Measurements from ENCODE around the gene C19orf73.

C19orf73 gene, protein sequence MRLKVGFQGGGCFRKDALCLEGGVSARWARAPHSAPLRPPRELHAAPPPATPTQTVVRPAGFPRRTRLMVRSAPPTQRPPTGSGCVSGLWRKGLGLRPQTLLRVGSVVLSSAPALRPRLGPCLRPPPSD

DNA sequence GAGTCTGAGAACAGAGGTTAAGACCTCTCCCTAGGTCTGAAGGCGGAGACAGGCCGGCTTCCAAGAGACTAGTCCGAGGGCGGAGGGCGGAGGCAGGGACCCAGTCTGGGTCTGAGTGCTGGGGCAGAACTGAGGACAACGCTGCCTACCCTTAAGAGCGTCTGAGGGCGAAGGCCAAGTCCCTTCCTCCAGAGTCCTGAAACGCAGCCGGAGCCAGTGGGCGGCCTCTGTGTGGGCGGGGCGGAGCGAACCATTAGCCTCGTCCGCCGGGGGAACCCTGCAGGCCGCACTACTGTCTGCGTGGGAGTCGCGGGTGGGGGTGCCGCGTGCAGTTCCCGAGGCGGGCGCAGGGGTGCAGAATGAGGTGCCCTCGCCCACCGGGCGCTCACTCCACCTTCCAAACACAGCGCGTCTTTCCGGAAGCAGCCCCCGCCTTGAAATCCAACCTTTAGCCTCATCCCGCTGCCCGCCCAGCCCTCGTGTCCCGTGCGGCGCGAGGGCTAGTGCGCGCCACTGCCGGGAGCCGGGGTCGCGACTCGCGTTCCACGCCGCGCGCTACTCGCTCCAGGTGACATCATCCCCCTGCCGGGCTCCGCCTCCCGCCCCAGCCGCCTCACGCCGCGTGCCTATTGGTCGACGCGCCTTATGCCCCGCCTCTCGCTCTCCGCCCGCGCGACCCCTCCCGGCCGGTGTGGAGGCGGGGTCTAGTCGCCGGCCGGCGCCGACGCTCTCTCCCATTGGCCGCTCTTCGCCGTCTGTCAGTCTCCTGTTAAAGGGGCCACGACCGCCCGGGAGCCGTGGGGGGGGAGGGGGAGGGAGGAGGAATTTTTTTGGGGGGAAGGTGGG lies at the start of gene C19orf73:
Gene C19orf73, minus strand, starts transcription at position 579 of the 846 bp plus-strand sequence. Its CDS starts 121 bp downstream, at position 458.
- peak; percentile 90 for DNase-seq

DNA sequence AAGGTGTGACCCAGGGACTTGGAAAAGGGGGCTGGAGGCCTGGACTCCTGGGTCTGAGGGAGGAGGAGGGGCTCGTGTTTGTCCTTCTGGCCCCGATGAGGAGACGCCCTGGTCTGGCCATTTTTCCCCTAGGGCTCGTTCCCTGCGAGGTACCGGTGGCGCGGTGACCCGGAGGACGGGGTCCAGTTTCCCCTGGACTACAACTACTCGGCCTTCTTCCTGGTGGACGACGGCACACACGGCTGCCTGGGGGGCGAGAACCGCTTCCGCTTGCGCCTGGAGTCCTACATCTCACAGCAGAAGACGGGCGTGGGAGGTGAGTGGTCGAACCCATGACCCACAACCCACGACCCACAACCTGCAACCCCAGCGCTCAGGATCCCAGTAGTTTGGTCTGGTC lies 49.5 kb upstream of the C19orf73 start:
- no peak for DNase-seq

DNA sequence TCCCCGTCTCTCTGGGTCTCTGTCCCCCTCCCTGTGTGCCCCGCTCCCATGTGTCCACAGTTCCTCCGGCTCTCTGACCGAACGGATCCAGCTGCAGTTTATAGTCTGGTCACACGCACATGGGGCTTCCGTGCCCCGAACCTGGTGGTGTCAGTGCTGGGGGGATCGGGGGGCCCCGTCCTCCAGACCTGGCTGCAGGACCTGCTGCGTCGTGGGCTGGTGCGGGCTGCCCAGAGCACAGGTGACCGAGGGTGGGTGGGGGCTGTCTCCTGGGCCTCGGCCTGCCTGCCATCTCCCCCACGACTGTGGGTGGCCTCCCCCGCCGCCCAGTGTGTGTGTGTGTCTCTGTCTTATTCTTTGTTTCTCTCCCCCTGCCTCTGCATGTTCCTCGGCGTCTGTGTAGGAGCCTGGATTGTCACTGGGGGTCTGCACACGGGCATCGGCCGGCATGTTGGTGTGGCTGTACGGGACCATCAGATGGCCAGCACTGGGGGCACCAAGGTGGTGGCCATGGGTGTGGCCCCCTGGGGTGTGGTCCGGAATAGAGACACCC lies 49.0 kb upstream of the C19orf73 start:
- no peak for DNase-seq

DNA sequence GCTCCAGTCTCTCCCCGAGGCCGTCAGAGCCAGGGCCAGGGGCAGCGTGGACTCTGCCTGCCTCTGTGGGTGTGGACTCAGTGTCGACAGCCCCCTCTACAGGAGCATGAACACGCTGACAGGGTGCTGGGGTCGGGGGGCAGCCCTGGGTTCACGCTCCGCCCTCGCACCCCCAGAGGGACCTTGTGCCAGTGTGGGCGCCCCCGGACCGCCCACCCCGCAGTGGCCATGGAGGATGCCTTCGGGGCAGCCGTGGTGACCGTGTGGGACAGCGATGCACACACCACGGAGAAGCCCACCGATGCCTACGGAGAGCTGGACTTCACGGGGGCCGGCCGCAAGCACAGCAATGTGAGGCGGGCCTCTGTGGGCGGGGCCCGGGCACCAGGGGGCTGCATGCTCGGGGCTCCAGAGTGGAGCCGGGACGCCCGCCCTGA lies 46.9 kb upstream of the C19orf73 start:
- no peak for DNase-seq

DNA sequence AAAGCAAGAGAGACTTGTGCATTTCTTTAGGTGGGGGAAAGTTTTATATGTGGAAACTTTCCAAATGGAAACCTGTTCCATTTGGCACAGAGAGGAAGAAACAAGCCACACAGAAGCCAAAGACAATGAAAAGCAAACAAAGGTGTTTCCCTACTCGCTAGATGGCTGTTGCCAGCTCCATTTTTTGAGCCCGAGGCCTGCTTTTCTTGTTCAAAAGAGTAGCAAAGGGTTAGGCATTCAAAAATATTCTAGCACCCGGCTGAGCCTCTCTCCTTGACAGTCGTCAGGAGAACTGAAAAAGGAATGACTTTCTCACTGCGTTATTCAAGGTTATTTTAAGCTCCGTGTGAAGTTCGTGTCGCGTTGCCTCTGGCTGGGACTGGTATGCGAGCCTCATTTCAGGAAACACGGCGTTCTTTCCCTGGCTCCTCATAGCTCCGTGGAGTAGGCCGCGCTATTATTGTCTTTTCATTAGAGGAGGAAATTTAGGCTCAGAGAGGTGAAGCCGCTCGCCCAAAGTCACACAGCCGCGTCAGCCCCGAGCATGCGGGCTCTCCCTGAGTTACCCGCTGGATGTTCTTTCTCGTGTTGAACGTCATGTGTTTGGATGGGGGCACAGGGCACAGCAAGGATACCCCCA lies 46.3 kb upstream of the C19orf73 start:
- peak; percentile 6 for DNase-seq

DNA sequence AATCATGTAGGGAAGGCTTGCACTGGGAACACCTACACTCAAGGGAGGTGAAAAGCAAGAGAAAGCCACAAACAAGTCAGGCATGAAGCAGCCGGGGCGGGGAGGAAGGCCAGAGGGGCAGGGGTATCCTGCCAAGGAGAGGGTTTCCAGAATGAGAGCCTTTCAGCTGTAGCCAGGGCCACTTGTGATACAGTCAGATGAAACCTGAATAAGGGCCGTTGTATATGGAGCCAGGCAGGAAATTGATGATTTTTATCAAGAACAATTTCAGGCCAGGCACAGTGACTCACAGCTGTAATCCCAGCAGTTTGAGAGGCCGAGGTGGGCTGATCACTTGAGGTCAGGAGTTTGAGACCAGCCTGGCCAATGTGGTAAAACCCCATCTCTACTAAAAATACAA lies 43.0 kb upstream of the C19orf73 start:
- no peak for DNase-seq

DNA sequence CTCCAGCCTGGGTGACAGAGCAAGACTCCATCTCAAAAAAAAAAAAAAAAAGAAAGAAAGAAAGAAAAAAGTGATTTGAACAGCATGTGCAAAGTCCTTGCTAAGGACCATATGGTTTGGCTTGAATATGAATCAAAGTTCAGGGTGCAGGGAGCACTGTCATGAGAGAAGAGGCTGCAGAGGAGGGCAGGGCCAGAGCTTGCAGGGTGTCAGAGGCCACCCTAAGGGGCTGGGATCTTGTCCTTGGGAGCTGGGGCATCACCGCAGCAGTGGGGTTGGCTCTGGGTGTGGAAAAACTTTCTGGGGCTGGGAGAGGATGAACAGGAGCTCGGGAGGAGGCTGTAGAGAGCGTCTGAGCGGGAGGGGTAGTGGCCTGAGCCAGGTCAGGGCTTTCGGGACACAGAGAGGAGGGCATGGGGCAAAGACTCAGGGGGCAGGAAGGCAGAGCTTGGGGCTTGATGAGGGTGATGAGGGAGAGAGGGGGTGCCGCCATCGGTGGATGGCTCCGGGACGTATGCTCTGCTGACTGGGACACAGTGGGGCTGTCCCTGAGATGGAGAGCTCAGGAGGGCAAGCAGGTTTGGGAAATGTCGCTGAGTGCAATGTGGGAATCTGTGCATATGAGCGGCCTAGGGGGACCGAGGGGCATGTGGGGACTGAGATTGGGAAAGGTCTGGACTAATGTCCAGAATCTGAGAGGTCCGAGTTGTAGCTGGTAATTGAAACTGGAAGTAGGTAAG lies 41.7 kb upstream of the C19orf73 start:
- DNase-seq, result no peak

DNA sequence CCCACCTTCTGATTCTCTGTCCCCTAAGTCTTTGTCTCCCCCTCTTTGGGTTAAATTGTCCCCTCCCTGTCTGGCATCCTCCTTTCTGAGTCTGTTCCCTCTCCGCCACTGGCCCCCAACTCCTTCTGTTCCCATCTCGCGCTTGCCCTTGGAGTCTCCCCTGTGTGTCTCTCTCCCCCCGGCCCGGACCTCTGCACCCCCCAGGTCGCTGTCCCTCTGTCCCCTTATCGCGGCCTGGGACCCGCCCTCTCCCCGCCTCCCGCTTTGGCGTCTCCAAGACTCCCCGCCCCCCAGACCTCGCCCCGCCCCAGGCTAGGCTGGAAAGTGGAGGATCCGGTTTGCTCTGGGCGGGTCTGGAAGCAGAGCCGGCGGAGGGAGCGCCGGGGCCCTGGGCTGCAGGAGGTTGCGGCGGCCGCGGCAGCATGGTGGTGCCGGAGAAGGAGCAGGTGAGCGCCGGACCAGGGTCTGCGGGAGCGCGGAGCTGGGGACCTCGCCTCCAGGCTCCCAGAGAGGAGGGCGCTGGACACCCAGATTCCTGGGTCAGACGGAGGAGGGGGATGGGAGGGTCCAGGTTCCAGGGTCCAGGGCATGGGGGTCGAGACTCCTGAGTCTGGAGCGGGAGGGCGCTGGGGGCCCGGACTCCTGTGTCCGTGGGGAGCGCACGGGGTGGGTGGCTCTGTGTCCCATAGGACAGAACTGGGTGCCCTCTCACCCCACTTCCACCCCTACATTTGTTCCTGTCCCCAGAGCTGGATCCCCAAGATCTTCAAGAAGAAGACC lies 38.7 kb upstream of the C19orf73 start, which contains the start of gene TRPM4:
Gene TRPM4, plus strand, starts transcription at position 348 of the 780 bp plus-strand sequence. Its CDS starts 75 bp downstream, at position 423.
- DNase-seq, result peak; percentile 80

DNA sequence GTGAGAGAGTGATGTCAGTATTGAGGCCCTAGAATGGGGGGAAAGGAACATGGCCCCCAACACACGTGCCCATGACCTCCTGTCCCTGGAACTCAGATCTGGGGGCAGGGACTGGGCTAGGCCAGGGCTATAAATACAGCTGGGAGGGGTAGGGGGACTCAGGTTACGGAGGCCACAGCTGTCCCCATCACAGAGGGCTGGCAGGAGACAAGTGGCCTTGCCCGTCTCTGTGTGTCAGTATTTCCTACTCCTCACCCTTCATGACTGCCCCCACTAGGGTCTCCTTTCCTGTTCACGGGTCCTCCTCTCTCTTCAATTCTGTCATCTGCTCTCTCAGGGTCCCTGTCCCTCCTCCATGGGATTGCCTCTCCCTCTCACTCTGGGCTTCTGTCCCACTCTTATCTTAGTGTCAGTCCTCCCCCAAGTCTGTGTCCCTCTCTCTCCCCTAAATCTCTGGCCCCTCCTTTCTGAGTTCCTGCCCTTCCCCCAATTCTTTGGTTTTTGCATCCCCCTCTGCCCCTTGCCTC lies 36.9 kb upstream of the C19orf73 start:
- DNase-seq, result no peak

DNA sequence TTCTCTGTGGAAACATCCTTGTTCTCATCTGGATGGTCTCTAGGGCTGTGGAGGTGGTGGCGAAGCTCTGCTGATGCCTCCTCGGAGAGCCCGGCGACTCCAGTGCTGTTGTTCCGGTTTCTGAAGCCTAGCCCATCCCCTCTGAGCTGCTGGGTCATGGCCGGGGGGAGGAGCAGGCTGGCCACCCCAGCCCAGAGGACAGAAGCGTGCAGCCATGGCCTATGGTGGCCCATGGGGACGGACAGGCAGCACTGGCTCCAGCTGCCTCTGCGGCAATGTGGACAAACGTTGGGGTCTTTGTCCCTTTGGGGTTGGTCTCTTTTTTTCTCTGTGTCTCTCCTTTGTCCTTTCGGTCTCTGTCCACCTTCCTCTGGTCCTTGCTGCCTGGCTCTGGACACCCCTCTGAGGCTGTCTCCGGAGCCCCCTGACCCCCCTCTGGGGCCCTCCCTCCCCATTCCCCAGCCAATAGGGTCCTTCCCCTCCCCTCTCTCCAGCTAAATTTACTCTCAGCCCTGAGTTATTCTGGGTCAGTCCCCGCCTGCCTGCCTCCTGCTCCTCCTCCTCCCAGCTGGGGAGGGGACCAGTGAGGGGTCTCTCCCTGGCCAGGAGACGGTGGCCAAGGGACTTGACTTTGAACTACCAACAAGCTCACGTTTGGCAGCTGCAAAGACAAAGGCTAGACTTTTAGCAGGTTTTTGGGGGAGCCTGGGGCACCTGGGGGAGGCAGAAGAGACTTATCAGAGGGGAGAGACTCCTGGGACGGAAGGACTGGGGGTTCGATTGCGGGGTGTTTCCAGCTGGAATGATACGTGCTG lies 36.3 kb upstream of the C19orf73 start, which contains the start of gene HRC:
Gene HRC, minus strand, starts transcription at position 392 of the 815 bp plus-strand sequence. Its CDS starts 159 bp downstream, at position 233.
- no peak for DNase-seq

DNA sequence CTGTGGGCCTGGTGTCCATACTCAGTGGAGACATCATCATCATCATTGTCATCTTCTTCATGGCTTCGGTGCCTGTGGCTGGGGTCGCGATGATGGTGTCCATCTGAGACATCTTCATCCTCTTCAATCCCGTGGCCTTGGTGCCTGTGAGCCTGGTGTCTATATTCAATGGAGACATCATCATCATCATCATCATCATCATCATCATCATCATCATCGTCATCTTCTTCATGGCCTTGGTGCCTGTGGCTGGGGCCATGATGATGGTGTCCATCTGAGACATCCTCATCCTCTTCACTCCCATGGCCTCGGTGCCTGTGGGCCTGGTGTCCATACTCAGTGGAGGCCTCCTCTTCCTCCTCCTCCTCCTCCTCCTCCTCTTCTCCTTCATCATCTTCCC lies 35.3 kb upstream of the C19orf73 start:
- no peak for DNase-seq

DNA sequence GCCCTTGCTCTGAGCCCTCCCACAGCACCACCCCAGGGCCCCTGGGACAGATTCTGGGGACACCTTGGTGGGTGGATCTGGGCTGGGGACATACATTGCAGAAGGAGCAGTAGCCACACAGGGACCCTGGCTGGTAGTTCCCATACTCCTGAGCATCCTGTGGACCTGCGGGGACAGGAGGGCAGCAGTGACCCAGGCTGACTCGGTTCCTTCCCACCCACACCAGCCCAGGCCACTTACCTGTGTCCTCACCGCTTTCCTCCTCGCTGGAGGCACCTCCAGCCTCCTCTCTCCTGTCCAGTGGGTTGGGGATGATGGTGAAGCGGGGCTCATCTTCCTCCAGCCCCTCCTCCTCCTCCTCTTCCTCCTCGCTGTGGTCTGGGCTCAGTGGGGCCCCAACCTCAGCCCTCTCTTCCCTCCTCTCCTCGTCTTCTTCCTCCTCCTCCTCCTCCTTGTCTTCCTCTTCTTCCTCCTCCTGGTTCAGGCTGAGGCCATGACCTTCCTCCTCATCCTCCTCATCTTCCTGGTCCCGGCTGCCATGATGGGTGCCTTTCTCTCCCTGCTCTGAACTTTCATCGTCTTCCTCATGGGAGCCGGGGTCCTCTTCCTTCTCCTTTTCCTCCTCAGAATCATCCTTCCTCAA lies 34.3 kb upstream of the C19orf73 start:
- DNase-seq, result no peak

DNA sequence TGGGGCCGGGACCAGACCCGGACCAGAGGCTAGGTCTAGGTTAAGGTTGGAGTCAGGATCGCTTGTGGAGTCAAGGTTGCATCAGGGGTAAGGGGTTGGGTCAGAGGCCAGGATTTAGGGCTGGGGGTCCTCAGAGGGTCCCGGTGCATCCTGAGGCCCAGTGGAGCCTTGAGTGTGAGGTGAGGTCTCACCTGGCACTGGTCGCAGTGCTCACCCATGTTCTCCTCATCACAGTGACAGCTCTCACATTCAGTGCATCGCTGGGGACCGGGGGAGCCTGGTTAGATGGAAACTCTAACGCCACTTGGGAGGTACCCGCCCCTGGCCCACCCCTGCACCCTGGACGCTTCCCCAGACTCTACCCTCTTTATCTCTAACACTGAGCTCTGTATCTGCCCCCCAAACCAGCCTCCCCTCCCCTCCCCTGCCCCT lies 33.2 kb upstream of the C19orf73 start:
- no peak for DNase-seq

DNA sequence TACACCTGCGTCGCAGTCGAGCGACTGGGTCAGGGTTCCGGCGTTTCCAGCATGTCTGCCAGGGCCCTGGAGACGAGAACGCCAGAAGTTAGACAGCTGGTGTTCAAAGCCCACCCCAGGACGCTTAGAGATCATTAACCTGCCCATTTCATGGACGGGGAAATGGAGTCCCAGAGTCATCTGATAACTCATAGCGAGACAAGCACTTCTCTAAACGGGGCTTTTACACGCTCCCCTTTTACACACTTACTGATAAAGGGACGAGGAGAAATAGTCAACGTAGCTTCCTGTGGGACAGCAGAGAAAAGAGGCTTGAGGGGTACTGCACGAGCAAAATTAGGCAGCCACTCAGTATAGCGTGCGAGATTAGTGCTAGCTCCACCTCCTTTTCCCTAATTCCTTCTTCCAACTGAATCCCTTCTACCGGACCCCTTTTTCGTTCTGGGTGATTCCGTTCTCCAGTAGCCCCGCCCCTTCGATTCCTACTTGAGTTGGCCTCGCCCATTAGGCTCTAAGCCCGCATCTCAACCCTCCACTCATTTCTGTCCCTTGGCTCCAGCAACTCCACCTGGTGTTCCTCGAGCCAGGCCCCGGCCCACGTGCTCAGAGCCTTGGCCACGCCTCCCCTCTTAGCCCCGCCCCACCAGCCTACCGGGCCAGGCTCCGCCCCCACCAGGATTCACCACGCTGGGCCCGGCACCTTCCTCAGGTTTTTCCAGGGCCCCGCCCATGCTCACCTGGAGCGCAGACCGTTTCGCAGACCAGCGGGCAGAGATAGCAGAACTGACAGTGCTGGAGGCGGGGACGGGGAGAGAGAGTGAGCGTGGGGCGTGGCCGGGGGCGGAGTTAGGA lies 32.5 kb upstream of the C19orf73 start:
- peak; percentile 88 for DNase-seq

DNA sequence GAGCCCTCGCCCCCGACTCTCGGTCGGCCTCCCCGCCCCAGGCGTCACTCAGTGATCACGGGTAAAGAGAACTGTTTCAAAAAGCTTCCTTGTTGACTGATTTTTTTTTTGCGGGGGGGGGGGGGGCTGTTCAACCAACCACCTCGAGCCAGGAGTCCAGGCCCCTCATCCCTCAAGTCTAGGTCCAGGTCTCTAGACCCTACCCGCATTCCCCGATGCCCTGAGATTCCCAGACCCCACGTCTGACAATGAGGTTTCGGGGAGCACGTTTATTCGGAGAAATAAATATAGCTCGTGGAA lies 32.0 kb upstream of the C19orf73 start:
- no peak for DNase-seq

DNA sequence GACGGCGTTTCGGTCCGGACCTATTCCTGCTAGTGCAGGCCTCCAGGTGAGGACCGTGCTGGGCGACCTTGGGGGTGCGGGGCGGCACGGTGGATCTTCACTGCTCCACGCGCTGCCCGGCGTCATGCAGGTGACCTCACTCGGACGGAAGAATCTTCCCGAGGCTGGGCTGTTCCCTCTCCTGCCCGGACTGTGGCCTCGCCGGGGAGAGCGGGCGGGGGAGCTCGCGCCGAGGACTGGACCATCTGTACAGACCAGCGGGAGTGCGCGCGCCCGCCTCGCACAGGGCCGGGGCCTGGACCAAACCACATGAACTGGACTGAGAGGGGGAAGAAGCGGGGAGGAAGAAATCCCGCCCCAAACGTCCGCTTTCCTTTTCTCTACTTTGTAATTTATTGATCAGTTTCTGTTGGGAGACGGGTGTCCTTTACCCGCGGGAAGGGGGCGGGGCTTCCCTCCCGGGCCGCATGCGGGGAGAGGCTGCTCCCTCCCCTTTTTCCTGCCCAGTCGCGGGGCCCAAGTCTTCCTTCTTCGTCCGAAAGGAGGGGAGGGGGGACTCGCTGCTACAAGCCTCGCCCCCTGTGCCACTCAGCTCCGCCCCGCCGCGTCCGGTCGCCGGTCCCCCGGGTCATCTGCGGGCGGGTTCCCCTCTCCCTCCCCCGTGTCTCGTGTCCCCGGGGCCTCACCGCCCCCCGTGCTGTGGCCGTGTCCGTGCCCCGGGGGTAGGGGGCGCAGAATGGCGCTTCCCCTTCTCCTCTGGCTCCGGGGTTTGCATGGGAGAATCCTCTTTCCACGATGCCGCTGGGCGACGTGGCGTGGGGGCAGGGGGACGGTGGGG lies 31.4 kb upstream of the C19orf73 start:
- DNase-seq, result peak; percentile 78

DNA sequence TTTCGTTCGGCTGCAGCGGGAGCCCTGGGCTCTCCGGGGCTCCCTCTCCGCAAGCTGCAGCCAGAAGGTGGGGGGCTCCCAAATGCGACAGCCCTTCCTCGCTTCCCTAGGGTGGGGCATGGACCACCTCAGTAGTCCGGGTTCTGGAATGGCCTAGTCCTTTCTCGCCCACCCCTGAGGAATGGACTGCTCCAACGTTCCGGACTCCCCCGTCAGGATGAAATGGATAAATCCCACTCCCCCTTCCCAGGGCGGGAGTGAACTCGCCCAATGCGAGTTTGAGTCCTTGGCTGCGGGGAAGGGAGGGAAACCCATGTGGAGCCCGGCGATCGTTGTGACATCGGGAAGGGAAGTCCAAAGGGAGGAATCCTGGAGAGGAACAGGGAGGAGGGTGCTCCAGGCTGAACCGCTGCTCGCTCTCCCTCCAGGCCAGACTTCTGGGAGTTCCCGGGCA lies 30.7 kb upstream of the C19orf73 start:
- DNase-seq, result peak; percentile 62

Measured in NCI-H345 (cell line).